Vagina (tissue), 2 donors: ENCODE results near the gene APOC4. TPM values are rescaled to one million over a fixed set of nuclear protein-coding genes. Genes with fewer than 3 reads are reported as not detected.

Experiments
- DNase-seq, 2 donors: peaks; one replicate each; pipeline ENCODE4 v3.0.0-alpha.2; 2017; ENCODE audit errors: extremely low spot score in 2 of 2
- H3K27ac ChIP-seq: fragments of 200-600 bp; sonication (generic); one replicate; pipeline ENCODE4 v1.5.1; 2019
- H3K27me3 ChIP-seq: fragments of 200-600 bp; sonication (generic); one replicate; pipeline ENCODE4 v1.5.1; 2019
- H3K36me3 ChIP-seq, 2 donors: fragments of 200-600 bp; sonication (generic); one replicate each; pipeline ENCODE4 v1.5.1; 2017 to 2019
- H3K4me1 ChIP-seq: fragments of 200-600 bp; sonication (generic); one replicate; pipeline ENCODE4 v1.5.1; 2019
- H3K4me3 ChIP-seq, 2 donors: fragments of 200-600 bp; sonication (generic); 1 replicate in 1 of 2; 2 replicates in 1 of 2; pipeline ENCODE4 v1.5.1; 2016 to 2019
- H3K9me3 ChIP-seq: fragments of 200-600 bp; sonication (generic); one replicate; pipeline ENCODE4 v1.5.1; 2019
- CTCF ChIP-seq, 3 experiments: fragments of 450-650 bp in 2 of 3; fragments of 200-600 bp in 1 of 3; sonication (generic) in 1 of 3; IDR thresholded peaks; one replicate each; pipeline ENCODE4 v1.5.1; 2017 to 2019; ENCODE audit warnings: antibody characterized with exemption in 3 of 3, mild to moderate bottlenecking in 2 of 3, moderate library complexity in 2 of 3
- POLR2A ChIP-seq, 2 donors: fragments of 450-650 bp; IDR thresholded peaks; one replicate each; pipeline ENCODE4 v1.6.1; 2017; ENCODE audit warnings: antibody characterized with exemption in 2 of 2, mild to moderate bottlenecking in 2 of 2, moderate library complexity in 2 of 2
- POLR2AphosphoS5 ChIP-seq, 2 donors: sonication (generic); formaldehyde crosslinking; IDR thresholded peaks; one replicate each; pipeline ENCODE4 v1.9.0; 2017; ENCODE audit warnings: antibody characterized with exemption in 2 of 2, mild to moderate bottlenecking in 2 of 2, low read depth in 1 of 2; ENCODE audit not compliant: insufficient read depth in 1 of 2
- intact Hi-C: fragments of 100-400 bp; cut with DNase I; formaldehyde crosslinking; loops from one replicate; pipeline ENCODE4 v1.15.1; 2023
- total RNA-seq: library from RNA; depleted of rRNA; stranded (reverse); fragments of >200 nt; gene quantifications from one replicate; pipeline ENCODE4 v1.2.3, GENCODE V29; 2016

APOC4 gene
- total RNA-seq, 1 donor from 2014 or later: not detected

GRCh38 chr19:44959691-44960090 lies 17.7 kb downstream of the APOC4 start:
- no peaks in the 10 kb centered on the region for H3K36me3 ChIP-seq
- H3K4me3 ChIP-seq: no peak overlapping the region
- H3K9me3 ChIP-seq: no peaks in the 10 kb centered on the region
- intact Hi-C loops: no loop called here
- no peak for DNase-seq
- TF ChIP-seq POLR2A (IDR thresholded peaks at IDR 0.05) (no peak), CTCF (IDR thresholded peaks at IDR 0.05) (no peak), POLR2AphosphoS5 (IDR thresholded peaks at IDR 0.05; ENCODE audit: insufficient read depth in 1 of 2, low read depth in 1 of 2) (no peak)
- H3K27me3 ChIP-seq: no peaks in the 10 kb centered on the region
- no peak overlapping the region for H3K27ac ChIP-seq
- peaks cover 52% of the 10 kb centered on the region for H3K4me1 ChIP-seq

GRCh38 chr19:44960906-44961728 lies 19.1 kb downstream of the APOC4 start:
- no peak overlapping the region for H3K27ac ChIP-seq
- H3K36me3 ChIP-seq: peaks cover 0 to 4% of the 10 kb centered on the region in 2 donors
- TF ChIP-seq POLR2AphosphoS5 (IDR thresholded peaks at IDR 0.05; ENCODE audit: insufficient read depth in 1 of 2, low read depth in 1 of 2) (no peak), POLR2A (IDR thresholded peaks at IDR 0.05) (no peak), CTCF (IDR thresholded peaks at IDR 0.05) (no peak)
- peaks cover 47% of the 10 kb centered on the region for H3K4me1 ChIP-seq
- intact Hi-C loops: no loop called here
- no peak overlapping the region for H3K4me3 ChIP-seq
- no peaks in the 10 kb centered on the region for H3K27me3 ChIP-seq
- no peaks in the 10 kb centered on the region for H3K9me3 ChIP-seq
- no peak for DNase-seq

GRCh38 chr19:44961821-44962220 lies 19.8 kb downstream of the APOC4 start:
- Histone ChIP-seq H3K27me3 (no peaks in the 10 kb centered on the region), H3K4me1 (peaks cover 40% of the 10 kb centered on the region), H3K27ac (no peak overlapping the region), H3K9me3 (no peaks in the 10 kb centered on the region), H3K4me3 (no peak overlapping the region), H3K36me3 (peaks cover 0 to 4% of the 10 kb centered on the region in 2 donors)
- no peak for DNase-seq
- TF ChIP-seq CTCF (IDR thresholded peaks at IDR 0.05) (no peak), POLR2AphosphoS5 (IDR thresholded peaks at IDR 0.05; ENCODE audit: insufficient read depth in 1 of 2, low read depth in 1 of 2) (no peak), POLR2A (IDR thresholded peaks at IDR 0.05) (no peak)
- intact Hi-C loops: no loop called here

GRCh38 chr19:44968118-44968517 lies 26.1 kb downstream of the APOC4 start:
- TF ChIP-seq CTCF (IDR thresholded peaks at IDR 0.05) (no peak), POLR2AphosphoS5 (IDR thresholded peaks at IDR 0.05; ENCODE audit: insufficient read depth in 1 of 2, low read depth in 1 of 2) (no peak), POLR2A (IDR thresholded peaks at IDR 0.05) (no peak)
- H3K36me3 ChIP-seq: peaks cover 0 to 21% of the 10 kb centered on the region in 2 donors
- H3K4me3 ChIP-seq: no peak overlapping the region
- no peaks in the 10 kb centered on the region for H3K9me3 ChIP-seq
- no peak for DNase-seq
- no peaks in the 10 kb centered on the region for H3K4me1 ChIP-seq
- H3K27ac ChIP-seq: no peak overlapping the region
- intact Hi-C loops: no loop called here
- no peaks in the 10 kb centered on the region for H3K27me3 ChIP-seq

GRCh38 chr19:44968670-44969069 lies 26.6 kb downstream of the APOC4 start:
- DNase-seq: no peak
- TF ChIP-seq POLR2A (IDR thresholded peaks at IDR 0.05) (no peak), CTCF (IDR thresholded peaks at IDR 0.05) (no peak), POLR2AphosphoS5 (IDR thresholded peaks at IDR 0.05; ENCODE audit: insufficient read depth in 1 of 2, low read depth in 1 of 2) (no peak)
- H3K4me1 ChIP-seq: no peaks in the 10 kb centered on the region
- H3K36me3 ChIP-seq: peaks cover 0 to 21% of the 10 kb centered on the region in 2 donors
- H3K4me3 ChIP-seq: no peak overlapping the region
- no peak overlapping the region for H3K27ac ChIP-seq
- H3K9me3 ChIP-seq: no peaks in the 10 kb centered on the region
- no peaks in the 10 kb centered on the region for H3K27me3 ChIP-seq
- intact Hi-C loops: no loop called here
